Panc1 (cell line): ENCODE measurements around the gene RASL10A.
A peak's percentile ranks its signal among the peaks of the same experiment; 100 is the strongest.

Experiments
- TCF7L2 ChIP-seq: IDR thresholded peaks from 2 replicates; pipeline ENCODE4 v1.6.1; 2011; ENCODE audit warnings: mild to moderate bottlenecking, low read depth, low read length, inconsistent platforms
- TF ChIP-seq, protein P1 (sequence below): fragments of 450-650 bp; IDR thresholded peaks from 2 replicates; pipeline ENCODE4 v1.5.1; 2017; ENCODE audit warnings: mild to moderate bottlenecking

DNA sequence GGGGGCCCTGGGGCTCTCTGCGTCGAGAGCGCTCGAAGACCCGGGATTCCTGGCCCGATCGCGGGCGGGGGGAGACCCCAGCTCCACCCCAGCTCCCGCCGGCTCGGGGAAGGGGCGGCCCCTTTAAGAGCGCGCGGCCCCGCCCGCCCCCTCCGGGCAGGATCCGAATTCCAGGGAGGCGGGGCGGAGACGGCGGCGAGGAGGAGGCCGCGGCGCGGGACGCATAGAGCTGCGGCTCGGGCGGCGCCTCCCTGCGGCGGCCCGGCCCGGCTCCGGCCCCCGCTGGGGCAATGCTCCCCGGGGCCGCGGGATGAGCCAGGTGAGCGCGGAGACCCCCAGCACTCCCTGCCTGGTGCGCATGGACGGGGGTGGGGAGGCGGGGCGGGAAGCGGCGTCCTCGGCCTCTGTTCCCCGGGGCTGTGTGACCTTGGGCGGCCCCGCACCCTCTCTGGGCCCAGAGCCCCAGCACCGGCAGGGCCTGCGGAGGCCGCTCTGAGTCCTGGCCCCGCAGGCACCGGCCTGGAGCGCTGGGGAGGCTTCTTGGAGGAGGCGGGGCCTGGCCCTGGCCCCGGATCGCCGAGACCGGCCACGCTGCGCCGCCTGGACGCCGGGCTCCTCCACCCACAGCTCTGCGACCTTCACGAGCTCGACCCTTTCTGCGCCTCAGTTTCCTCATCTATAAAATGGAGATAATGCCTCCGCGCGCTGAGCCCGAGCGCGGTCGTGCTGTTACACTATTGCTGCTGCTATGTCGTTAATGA is 8.5 kb downstream of the RASL10A start:
- TF ChIP-seq TCF7L2: no peak
- TF ChIP-seq, protein P1, sequence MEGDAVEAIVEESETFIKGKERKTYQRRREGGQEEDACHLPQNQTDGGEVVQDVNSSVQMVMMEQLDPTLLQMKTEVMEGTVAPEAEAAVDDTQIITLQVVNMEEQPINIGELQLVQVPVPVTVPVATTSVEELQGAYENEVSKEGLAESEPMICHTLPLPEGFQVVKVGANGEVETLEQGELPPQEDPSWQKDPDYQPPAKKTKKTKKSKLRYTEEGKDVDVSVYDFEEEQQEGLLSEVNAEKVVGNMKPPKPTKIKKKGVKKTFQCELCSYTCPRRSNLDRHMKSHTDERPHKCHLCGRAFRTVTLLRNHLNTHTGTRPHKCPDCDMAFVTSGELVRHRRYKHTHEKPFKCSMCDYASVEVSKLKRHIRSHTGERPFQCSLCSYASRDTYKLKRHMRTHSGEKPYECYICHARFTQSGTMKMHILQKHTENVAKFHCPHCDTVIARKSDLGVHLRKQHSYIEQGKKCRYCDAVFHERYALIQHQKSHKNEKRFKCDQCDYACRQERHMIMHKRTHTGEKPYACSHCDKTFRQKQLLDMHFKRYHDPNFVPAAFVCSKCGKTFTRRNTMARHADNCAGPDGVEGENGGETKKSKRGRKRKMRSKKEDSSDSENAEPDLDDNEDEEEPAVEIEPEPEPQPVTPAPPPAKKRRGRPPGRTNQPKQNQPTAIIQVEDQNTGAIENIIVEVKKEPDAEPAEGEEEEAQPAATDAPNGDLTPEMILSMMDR: peak; percentile 15; the same call in 1 of the 2 replicates
